Colon (tissue), 2 donors: ENCODE results near the gene HOXA6.

Experiments used
- FAIRE-seq: peaks from 2 replicates; lab custom pipeline; 2012; peaks lifted over from hg19 to GRCh38; lab: Jason Lieb, UNC
- donor health status: control.
- donor health status: control.

HOXA6 gene

GRCh38 chr7:27149842-27150567 lies 2.4 kb upstream of the HOXA6 start:
- FAIRE-seq: no peak

GRCh38 chr7:27148756-27149641 lies 1.4 kb upstream of the HOXA6 start:
- FAIRE-seq: no peak

GRCh38 chr7:27148031-27148755 lies 619 bp upstream of the HOXA6 start:
- FAIRE-seq: no peak

GRCh38 chr7:27146491-27147198 lies 929 bp downstream of the HOXA6 start:
- FAIRE-seq: no peak

- FAIRE-seq: no peak
These were observed 1.6 kb downstream of the HOXA6 start for GRCh38 chr7:27145914-27146412.

- no peak for FAIRE-seq
These were observed 2.2 kb downstream of the HOXA6 start for GRCh38 chr7:27145165-27145913.

- FAIRE-seq: no peak
These were observed 2.8 kb downstream of the HOXA6 start for GRCh38 chr7:27144781-27145164.

- FAIRE-seq: no peak
These were observed 3.4 kb downstream of the HOXA6 start for GRCh38 chr7:27143950-27144780.

- no peak for FAIRE-seq
These were observed 4.3 kb downstream of the HOXA6 start, which contains the start of gene HOXA5 for GRCh38 chr7:27143023-27143949. HOXA5 (minus strand) TSS chr7:27143681; CDS start chr7:27143607, 74 bp downstream.

- no peak for FAIRE-seq
These were observed 5.0 kb downstream of the HOXA6 start for GRCh38 chr7:27142580-27143022.

GRCh38 chr7:27141923-27142579 lies 5.5 kb downstream of the HOXA6 start:
- FAIRE-seq: no peak

- no peak for FAIRE-seq
These were observed 6.2 kb downstream of the HOXA6 start for GRCh38 chr7:27141137-27141922.

GRCh38 chr7:27140126-27140857 lies 7.3 kb downstream of the HOXA6 start:
- peak; percentile 66 for FAIRE-seq

- no peak for FAIRE-seq
These were observed 8.0 kb downstream of the HOXA6 start for GRCh38 chr7:27139334-27140125.

GRCh38 chr7:27138985-27139333 lies 8.6 kb downstream of the HOXA6 start:
- FAIRE-seq: no peak

- no peak for FAIRE-seq
These were observed 9.1 kb downstream of the HOXA6 start for GRCh38 chr7:27138472-27138871.
